ENCODE data around the gene HLF.

The HLF gene

DNA sequence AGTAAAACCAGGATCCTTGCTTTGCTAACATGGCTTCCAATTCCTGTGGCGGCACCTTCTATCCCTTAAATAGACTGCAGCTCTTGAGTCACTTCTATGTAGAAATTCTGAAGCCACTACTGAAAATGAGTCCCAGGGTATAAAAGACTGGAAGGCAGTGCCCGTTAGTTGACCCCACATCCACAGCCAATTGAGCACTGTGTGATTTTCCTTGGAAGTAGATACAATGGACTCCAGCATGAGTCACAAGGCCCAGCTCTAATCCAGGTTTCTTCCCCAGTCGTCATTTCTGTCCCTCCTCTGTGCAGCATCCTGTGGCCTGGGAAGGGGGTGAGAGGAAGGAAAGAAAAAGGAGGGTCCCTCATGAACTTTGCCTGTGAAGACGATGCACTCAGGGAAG is 69.5 kb downstream of the HLF start:
- TF ChIP-seq CTCF (conservative IDR thresholded peaks at IDR 0.05; ENCODE audit: low read length), result no peak
- H3K4me3 ChIP-seq (ENCODE audit: low read length), result no peak overlapping the region
- peak; percentile 63 for DNase-seq (ENCODE audit: low read depth)

DNA sequence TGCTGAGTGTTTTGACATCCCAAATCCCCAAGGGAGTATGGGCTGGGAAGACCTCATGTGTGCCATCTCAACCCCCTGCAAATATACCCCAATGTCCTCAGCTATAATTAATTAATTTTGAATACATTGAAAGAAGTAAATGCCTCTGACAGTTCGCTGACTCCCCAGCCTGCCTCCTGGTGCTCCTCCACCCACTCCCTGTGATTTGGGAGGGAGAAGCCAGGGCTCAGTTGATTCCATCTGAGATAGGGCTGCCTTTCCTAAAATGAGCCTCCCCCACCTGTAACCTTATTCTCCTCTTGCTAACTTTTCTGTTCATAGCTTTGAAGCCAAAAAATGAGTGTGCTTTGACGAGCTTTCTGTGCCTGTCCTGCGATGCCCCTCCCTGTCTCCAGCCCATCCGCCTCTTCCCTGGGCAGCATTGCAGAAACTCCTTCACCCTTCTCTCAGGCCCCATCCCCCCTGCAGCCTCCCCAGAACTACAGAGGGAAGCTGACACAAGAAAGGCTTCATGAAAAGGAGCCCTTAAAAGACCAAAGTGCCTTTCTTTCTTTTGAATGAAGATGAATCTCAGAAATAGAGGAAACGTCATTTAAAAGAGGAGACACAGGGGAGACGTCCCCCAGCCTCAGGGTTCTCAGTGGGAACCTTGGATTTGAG is 70.3 kb downstream of the HLF start:
- TF ChIP-seq CTCF (conservative IDR thresholded peaks at IDR 0.05; ENCODE audit: low read length), result no peak
- DNase-seq (ENCODE audit: low read depth), result no peak
- no peak overlapping the region for H3K4me3 ChIP-seq (ENCODE audit: low read length)

GRCh38 chr17:55335625-55336024 is 70.9 kb downstream of the HLF start:
- DNase-seq (ENCODE audit: low read depth), result no peak
- no peak for TF ChIP-seq CTCF (conservative IDR thresholded peaks at IDR 0.05; ENCODE audit: low read length)
- H3K4me3 ChIP-seq (ENCODE audit: low read length), result no peak overlapping the region

GRCh38 chr17:55336426-55336825 is 71.7 kb downstream of the HLF start:
- peak; percentile 33 for DNase-seq (ENCODE audit: low read depth)
- H3K4me3 ChIP-seq (ENCODE audit: low read length), result no peak overlapping the region
- TF ChIP-seq CTCF (conservative IDR thresholded peaks at IDR 0.05; ENCODE audit: low read length), result no peak

DNA sequence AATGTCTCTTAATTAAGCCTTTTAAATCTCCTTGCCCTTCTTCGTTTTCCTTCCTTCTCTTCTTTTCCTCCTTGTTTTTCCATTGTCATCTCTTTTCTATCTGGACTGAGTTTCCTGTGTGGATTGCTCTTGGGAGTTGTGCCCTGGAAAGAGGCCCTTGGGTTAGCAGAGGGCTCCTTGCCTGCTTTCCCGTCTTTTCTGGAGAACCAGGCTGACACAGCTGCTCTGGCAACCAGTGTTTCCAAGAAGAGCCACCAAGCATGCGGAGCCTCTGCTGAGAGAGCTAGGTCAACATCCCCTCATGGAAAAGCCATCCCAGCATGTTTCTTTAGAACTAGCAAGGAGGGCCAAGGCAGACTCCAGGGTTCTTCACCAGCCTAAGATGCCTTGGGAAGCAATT is 75.4 kb downstream of the HLF start:
- DNase-seq (ENCODE audit: low read depth), result no peak
- H3K4me3 ChIP-seq (ENCODE audit: low read length), result no peak overlapping the region
- no peak for TF ChIP-seq CTCF (conservative IDR thresholded peaks at IDR 0.05; ENCODE audit: low read length)

DNA sequence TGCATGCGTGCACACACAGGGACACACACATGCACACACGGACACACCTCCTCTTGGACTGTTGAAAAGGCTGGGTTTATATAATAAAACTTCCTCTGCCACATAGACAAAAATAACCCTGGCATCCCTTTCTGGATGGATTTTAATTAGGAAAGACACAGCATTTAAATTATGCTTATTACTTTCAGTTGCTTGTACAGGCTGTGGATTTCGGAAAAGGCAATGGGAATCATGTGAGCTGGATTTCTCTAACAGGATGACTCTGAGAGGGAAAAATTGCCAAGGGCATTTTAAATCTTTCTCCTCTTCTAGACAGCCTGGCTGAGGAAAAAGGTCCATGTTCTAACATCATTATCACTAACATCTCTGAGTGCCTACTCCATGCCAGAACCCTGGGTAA is 75.9 kb downstream of the HLF start:
- H3K4me3 ChIP-seq (ENCODE audit: low read length), result no peak overlapping the region
- DNase-seq (ENCODE audit: low read depth), result no peak
- TF ChIP-seq CTCF (conservative IDR thresholded peaks at IDR 0.05; ENCODE audit: low read length), result no peak

DNA sequence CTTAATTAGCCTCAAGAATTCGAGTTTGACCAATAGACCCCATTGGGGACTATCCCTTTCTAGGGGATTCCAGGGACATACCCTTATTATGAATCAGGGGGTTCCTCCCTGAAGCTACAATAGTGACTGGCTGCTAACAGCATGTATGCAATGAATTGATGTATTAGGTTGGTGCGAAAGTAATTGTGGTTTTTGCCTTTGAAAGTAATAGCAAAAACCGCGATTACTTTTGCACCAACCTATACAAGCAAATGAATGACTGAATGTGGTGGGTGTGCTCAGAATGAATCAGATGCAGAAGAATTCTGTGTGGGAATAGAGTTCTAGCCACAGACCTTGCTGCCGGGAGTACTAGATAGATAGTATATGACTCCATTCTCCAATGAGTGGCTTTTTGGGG is 76.7 kb downstream of the HLF start:
- no peak for TF ChIP-seq CTCF (conservative IDR thresholded peaks at IDR 0.05; ENCODE audit: low read length)
- no peak overlapping the region for H3K4me3 ChIP-seq (ENCODE audit: low read length)
- peak; percentile 55 for DNase-seq (ENCODE audit: low read depth)
